HG02763 (cell line): ENCODE data around the gene DHRS4L2.
"Not testable (repeated sequence)": the region's sequence is repeated elsewhere in the genome, so short reads cannot be mapped to it uniquely, and the experiment has no call there.

Source experiments
- ATAC-seq: cut with Tn5 transposase; IDR thresholded peaks from one replicate; pipeline ENCODE4 v1.9.1; 2021; ENCODE audit warnings: mild to moderate bottlenecking, moderate library complexity; ENCODE audit not compliant: unreplicated experiment

Gene DHRS4L2

DNA sequence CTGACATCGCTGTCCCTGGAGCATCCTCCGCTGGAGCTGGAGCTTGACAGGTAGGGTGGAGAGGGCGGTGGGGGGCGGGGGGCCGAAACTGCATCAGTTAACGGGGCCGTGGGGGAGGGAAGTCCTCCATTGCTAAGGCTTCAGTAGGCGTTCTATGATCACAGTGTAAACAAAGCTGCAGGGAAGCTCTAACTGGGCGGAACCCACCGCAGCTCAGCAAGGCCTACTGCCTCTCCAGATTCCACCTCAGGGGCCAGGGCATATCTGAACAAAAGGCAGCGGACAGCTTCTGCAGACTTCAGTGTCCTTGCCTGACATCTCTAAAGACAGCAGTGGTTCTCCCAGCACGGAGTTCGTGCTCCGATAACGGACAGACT, 18.5 kb upstream of the DHRS4L2 start:
- not testable (repeated sequence) for ATAC-seq

GRCh38 chr14:23973178-23973577, 15.6 kb upstream of the DHRS4L2 start:
- not testable (repeated sequence) for ATAC-seq

DNA sequence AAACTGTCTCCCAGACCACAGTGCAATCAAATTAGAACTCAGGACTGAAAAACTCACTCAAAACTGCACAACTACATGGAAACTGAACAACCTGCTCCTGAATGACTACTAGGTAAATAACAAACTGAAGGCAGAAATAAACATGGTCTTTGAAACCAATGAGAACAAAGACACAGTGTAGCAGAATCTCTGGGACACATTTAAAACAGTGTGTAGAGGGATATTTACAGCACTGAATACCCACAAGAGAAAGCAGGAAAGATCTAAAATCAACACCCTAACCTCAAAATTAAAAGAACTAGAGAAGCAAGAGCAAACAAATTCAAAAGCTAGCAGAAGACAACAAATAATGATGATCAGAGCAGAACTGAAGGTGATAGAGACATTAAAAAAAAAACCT, 14.7 kb upstream of the DHRS4L2 start:
- ATAC-seq = not testable (repeated sequence)

GRCh38 chr14:23977208-23977607, 11.5 kb upstream of the DHRS4L2 start:
- not testable (repeated sequence) for ATAC-seq

DNA sequence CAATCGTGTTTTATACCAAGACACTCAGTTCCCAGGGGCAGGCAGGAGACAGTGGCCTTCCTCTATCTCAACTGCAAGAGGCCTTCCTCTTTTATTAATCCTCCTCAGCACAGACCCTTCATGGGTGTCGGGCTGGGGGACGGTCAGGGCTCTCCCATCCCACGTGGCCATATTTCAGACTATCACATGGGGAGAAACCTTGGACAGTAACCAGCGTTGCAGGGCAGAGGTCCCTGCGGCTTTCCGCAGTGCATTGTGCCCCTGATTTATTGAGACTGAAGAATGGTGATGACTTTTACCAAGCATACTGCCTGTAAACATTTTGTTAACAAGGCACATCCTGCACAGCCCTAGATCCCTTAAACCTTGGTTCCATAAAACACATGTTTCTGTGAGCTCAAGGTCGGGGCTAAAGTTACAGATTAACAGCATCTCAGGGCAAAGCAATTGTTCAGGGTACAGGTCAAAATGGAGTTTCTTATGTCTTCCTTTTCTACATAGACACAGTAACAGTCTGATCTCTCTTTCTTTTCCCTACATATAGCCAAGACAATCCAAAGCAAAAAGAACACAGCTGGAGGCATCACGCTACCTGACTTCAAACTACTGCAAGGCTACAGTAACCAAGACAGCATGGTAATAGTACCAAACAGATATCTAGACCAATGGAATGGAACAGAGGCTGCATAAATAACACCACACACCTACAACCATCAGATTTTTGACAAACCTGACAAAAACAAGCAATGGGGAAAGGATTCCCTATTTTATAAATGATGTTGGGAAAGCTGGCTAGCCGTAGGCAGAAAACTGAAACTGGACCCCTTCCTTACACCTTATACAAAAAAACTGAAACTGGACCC, 6.5 kb upstream of the DHRS4L2 start:
- not testable (repeated sequence) for ATAC-seq

- no peak for ATAC-seq
Measured at GRCh38 chr14:23984891-23985602, 3.7 kb upstream of the DHRS4L2 start.

GRCh38 chr14:23988223-23988606, 514 bp upstream of the DHRS4L2 start:
- not testable (repeated sequence) for ATAC-seq

DNA sequence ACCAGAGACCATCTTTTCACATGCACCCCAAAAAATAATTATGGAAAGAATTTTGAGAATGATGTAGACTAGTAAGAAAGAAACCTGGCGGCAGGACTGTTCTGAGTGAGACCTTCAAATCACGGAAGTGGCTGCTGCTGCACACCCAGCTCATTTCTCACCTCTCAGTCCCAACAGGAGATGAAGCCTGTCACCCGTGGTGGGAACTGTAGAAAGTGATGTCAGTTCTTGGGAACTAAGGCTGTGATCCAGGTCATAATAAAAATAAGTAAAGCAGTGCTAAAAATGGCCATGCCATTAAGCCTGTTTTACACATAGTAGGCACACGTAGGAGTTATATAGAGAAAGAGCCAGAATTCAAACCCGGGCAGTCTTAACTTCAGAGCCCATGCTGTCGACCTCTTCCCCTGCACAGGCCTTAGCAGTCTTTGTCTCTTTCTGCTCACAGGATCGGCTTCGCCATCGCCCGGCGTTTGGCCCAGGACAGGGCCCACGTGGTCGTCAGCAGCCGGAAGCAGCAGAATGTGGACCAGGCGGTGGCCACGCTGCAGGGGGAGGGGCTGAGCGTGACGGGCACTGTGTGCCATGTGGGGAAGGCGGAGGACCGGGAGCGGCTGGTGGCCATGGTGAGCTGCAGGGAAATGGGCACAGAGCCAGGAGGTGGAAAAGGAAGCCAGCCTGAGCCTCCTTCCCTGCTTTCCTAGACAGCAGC, 1.2 kb downstream of the DHRS4L2 start:
- ATAC-seq = not testable (repeated sequence)

DNA sequence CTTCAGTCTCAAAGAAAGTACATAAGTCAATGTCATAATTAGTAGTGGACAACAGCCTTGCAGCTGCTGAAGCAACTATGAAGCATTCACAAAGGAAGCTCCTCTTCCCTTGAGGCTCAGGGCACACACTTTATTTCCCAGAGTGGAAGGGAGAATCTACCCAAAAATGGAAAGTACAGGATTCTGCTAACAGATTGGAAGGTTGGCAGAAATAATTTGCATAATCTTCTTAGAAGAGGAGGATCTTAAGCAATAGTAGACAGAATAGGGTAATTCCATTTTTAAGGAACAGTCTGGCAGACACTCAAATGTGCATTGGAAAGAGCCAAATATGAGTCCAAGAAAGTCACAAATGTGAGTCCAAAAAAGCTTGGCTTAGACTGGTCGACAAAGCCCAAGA, 2.2 kb downstream of the DHRS4L2 start:
- not testable (repeated sequence) for ATAC-seq

DNA sequence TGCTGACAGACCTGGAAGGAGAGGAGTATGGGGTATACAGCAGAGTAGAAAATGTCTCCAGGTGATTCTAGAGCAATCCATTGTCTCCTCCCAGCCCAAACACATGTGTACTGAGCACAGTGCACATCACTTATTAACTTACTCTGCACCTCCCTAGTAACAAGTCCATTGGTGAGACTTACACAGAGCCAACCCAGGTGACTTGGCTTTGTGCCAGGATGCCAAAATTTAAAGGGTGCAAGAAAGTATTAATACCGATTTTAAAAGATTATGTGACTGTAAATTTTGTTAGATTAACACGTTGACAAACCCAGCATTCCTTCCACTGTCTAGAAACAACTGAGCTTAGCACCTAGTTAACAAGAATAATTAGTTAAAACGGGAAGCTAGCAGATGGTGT, 4.3 kb downstream of the DHRS4L2 start:
- not testable (repeated sequence) for ATAC-seq

DNA sequence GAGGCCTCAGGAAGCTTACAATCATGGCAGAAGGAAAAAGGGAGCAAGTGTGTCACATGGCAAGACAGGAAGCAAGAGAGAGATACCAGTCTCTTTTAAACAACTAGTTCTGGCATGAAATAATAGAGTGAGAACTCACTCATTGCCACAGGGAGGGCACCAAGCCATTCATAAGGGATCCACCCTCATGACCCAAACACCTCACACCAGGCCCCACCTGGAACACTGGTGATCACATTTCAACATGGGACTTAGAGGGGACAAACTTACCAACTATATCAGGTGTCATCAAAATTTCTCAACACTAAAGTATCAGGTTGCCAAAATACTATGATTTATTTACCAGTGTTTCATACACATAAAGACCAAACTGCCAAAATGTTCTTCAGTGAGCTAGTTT, 7.3 kb downstream of the DHRS4L2 start:
- not testable (repeated sequence) for ATAC-seq

DNA sequence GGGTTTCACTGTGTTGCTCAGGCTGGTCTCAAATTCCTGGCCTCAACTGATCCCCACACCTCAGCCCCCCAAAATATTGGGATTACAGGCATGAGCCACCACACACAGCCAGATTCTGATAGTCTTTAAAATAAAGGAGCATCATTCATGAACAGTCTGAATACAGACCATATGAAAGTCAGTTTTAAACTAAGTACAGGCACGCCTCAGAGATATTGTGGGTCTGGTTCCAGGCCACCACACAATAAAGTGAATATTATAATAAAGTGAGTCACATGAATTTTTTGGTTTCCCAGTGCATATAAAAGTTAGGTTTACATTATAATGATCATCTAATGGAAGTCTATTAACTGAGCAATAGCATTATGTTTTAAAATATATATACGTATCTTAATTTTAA, 8.1 kb downstream of the DHRS4L2 start:
- not testable (repeated sequence) for ATAC-seq

DNA sequence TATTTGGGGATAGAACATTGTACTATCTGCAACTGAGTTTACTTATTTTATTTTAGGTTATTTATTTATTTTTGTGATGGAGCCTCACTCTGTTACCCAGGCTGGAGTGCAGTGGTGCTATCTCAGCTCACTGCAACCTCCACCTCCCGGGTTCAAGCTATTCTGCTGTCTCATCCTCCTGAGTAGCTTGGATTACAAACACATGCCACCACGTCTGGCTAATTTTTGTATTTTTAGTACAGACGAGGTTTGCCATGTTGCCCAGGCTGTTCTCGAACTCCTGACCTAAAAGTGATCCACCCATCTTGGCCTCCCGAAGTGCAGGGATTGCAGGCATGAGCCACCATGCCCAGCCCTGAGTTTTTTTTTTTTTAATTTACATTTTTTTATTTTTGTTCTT, 10.9 kb downstream of the DHRS4L2 start:
- not testable (repeated sequence) for ATAC-seq

GRCh38 chr14:24001078-24001477, 12.3 kb downstream of the DHRS4L2 start:
- ATAC-seq = not testable (repeated sequence)

DNA sequence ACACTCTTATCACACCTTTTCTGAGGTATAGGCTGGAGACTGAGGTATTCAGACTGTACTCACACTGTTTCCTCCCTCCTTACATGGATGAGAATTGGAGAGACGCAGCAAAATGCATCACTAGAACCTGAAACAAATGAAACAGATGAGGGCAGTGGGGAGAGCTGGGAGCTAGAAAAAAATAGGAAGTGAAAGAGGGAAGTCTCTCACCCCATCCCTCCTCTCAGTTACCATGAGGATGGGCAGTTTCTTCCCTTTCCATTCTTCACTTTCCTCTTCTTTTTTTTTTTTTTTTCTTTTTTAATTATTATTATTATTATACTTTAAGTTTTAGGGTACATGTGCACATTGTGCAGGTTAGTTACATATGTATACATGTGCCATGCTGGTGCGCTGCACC, 12.9 kb downstream of the DHRS4L2 start:
- ATAC-seq = not testable (repeated sequence)

DNA sequence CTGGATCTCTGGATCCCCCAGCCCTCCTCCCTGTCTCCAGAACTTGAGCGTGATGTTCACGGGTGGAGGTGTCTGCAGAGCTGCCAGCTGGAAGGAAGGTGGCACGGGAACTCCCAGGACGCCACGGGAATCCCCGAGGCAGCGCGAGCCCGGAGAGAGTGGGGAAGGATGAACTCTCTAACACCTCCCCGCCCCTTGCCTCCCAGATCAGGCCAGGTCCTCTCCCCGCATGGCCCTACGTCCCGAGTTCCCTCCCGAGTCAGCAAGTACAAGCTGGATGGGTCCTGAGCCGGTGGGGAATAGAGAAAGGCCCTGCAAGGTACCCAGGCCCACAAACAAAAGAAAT, 17.7 kb downstream of the DHRS4L2 start:
- peak; percentile 29 for ATAC-seq

DNA sequence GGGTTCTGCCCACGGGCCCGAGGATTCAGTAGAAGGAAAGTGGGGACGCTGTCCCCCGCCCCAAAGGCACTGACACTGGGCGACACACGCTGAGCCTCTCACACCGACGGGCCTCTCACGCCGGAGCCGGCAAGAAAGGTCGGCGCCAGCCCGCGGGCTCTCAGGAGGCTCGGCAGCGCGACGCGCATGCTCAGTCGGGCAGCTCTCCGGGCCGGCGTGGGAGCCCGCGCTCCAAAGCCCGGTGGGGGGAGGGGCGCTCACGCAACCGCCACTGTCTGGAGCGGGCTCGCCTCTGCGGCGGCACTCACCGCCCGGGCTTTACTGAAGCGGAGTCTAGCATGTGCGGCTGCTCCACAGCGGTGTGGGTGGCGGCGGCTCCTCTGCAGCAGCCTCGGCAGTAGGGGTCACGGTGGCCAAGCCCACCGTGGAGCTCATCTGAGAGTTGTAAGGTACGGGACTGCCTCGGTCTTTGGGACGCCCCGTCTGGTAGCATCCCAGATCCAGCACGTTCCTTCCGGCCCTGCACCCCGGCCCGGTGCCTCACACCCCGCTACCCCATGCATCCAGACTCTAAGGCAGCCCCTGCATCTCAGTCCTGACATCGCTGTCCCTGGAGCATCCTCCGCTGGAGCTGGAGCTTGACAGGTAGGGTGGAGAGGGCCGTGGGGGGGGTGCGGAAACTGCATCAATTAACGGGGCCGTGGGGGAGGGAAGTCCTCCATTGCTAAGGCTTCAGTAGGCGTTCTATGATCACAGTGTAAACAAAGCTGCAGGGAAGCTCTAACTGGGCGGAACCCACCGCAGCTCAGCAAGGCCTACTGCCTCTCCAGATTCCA, 18.3 kb downstream of the DHRS4L2 start:
- ATAC-seq = peak; percentile 82

- ATAC-seq = no peak
Measured at GRCh38 chr14:24011051-24011450, 22.3 kb downstream of the DHRS4L2 start.

- ATAC-seq = not testable (repeated sequence)
Measured at GRCh38 chr14:24012726-24013273, 24.1 kb downstream of the DHRS4L2 start.
